Globus pallidus (tissue), 1 donor: Measurements from ENCODE around the gene MLLT1.

Experiments
- DNase-seq: peaks from one replicate; pipeline ENCODE4 v3.0.0-alpha.2; 2015; ENCODE audit warnings: low spot score

The MLLT1 gene

DNA sequence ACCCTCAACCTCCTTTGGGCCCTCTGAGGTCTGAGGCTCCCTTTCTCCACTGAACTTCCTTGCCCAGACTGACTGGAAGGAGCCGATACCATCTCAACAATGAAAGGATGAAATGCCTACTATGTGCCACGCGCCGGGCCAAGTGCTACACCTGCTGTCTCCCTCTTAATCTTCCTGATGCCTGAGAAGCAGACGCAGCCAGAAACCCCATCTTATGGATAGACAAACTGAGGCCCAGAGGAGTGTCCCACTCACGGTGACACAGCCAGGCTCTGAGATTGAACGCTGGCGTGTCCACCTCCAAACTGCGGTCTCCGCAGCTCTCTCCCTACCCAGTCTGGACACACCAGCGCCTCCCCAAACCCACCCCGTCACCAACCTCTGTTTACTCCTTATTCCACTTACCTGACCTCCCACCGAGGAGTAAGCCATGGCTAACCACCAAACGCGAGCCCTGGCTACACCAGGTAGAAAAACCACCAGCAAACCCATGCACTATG lies 20.9 kb downstream of the MLLT1 start:
- no peak for DNase-seq

DNA sequence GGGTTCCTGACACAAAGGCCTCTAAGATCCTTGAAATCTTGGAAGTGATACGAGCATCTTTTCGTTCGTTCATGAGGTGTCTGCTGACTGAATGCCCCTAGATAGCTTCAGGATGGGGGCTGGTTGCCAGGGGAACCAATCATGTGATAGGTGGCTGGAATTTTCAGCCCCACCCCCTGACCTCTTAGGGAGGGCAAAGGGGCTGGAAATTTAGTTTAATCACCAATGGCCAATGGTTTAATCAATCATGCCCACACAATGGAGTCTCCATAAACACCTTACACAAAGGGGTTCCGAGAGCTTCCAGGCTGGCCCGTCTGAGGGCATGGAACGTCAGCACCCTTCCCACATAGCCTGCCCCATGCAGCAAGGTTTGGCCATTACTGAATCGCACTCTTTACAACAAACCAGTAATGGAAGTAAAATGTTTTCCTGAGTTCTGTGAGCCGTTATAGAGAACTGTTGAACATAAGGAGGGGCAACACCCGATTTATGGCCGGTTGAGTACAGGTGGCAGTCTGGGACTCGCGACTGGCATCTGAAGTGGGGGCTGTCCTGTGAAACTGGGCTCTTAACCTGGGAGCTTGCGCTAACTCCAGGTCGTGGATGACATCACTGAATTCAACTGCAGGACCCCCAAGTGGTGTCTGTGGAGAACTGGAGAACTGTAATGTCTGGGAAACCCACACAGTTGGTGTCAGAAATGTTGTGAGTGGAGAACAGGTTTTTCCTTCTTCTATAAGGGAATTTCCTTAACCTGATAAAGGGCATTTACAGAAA lies 25.6 kb downstream of the MLLT1 start:
- no peak for DNase-seq

GRCh38 chr19:6252066-6252465 lies 27.7 kb downstream of the MLLT1 start:
- no peak for DNase-seq

DNA sequence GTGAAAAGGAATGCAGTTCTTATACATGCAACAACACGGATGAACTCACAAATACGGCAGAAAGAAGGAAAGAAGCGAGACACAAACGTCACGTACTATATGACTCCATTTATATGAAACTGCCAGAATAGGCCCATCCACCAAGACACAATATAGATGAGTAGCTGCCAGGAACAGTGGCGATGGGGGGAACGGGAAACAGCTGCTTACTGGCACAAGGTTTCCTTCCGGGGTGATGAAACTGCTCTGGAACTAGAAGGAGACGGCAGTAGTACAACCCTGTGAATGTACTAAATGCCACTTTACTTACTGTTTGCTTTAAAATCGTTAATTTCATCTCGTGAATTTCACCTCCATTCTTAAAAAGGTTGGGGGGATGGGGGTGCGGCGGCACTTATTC lies 28.9 kb downstream of the MLLT1 start:
- no peak for DNase-seq

- no peak for DNase-seq
These were observed 29.7 kb downstream of the MLLT1 start for GRCh38 chr19:6250024-6250615.

GRCh38 chr19:6249296-6249695 lies 30.5 kb downstream of the MLLT1 start:
- peak; percentile 79 for DNase-seq

DNA sequence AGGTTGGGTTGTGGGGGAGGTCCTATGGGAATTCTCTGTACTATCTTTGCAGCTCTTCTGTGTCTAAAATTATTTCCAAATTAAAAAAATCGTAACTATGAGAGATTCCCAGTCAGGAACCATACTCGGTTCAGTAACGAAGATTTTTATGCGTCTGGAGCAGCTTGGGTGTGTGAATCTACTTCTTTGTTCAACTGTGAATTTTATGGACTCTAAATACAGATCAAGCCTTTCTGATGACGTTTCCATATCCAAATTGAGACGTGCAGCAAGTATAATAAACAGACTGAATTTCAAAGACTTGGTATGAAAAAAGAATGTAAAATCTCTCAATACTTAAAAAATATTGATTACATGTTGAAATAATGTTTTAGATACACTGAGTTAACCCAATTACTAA lies 30.9 kb downstream of the MLLT1 start:
- DNase-seq = no peak

GRCh38 chr19:6248341-6248740 lies 31.4 kb downstream of the MLLT1 start:
- no peak for DNase-seq

GRCh38 chr19:6247007-6247288 lies 32.8 kb downstream of the MLLT1 start:
- DNase-seq = no peak

DNA sequence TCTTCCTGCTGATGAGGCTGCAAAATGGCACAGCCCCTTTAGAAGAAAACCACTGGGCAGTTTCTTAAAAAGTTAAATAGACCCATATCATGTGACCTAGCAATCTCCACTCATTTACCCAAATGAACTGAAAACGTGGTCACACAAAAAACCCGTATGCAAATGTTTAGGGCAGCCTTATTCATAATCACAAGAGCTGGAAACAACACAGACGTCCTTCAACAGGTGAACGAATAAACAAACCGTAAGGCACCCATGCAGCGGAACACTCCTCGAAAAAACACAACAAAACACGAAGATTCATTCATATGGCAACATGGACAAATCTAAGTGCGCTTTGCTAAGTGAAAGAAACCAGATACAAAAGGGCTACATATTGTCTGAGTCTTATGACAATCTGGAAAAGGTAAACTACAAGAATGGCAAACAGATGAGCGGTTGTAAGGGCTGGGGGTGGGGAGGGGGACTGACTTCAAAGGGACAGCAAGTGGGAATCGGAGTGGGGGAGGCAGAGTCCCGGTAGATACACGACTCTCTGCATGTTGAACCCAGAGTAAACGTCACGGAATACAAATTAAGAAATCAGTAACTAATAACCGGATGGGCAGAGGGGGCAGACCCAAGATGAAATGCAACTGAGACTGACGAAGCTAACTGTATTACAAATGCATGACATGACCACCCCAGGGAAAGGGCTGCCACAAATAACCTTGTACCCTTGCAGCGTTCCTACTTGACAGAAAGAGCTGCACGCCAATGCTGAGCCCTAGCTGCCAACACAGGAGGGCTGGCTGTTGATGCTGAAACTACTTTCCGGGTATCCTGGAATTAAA lies 33.4 kb downstream of the MLLT1 start:
- no peak for DNase-seq

DNA sequence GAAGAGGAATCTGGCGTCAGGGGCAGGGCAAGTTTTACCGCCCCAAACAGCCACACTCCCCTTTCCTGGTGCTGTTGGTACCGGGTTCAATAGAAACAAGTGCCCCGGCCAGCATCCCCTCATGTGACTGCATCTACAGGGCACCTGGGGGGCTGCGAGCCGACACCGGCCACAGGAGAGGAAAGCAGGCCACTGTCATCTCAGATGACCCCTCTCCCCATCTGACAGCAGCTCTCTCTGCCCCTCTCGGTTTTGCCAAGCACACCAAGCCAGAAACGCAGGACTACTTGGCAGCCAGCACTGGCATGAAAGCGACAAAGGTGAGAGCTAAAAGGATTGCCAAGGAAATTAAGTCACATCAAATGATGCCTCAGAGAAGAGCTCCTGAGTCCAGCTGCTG lies 37.1 kb downstream of the MLLT1 start:
- no peak for DNase-seq

DNA sequence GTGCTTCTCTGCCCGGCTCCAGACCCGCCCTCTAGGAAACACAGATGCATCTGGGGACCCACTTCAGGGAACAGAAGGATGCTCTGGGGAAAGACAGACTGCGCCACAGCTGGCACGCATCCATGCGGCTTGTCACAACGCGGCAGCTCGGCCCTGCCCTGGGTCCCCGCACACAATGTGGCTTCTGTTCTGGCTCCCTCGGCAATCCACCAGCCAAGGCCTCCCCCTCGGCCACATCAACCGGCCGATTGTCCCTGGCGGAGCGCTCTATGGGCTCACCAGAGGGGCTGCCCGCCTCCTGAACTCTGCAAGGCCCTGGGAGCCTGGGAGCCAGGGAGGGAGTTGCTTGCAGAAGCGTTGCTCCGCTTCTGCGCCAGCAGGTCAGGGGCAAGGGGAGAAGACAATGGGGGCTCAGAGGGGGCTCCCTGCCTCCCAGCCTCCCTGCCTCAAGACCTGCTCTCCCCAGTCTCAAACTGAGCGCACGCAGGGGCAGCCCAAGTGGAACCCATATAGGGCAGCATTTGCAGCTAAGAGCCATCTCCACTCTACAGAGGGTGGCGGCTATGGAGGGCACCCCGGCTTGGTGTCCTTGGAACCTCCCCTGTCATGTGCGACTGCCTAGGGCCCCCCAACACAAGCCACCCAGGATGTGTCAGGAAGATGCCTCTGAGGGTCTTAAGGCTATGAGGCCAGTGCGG lies 37.9 kb downstream of the MLLT1 start:
- peak; percentile 97 for DNase-seq

DNA sequence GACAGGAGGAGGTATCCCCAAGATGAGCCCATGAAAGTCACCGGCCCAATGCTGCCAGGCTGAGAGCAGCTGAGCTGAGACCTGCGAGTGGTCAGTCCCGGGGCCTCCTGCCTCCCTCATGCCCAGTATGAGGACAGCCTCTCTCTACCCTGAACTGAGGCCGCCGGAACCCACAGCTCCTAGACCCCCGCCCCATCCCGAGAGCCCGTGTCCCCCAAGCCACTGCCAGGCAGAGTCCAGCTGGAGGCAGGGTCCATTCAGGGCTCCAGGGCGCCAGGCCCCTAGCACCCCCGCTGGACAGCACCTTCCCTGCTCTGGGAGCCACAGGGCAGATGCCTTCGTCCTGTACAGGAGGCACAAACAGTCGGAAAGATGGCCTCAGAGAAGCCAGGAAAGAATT lies 38.7 kb downstream of the MLLT1 start:
- DNase-seq = no peak

GRCh38 chr19:6239871-6240676 lies 39.7 kb downstream of the MLLT1 start:
- DNase-seq = no peak

- no peak for DNase-seq
These were observed 40.4 kb downstream of the MLLT1 start for GRCh38 chr19:6239401-6239844.

DNA sequence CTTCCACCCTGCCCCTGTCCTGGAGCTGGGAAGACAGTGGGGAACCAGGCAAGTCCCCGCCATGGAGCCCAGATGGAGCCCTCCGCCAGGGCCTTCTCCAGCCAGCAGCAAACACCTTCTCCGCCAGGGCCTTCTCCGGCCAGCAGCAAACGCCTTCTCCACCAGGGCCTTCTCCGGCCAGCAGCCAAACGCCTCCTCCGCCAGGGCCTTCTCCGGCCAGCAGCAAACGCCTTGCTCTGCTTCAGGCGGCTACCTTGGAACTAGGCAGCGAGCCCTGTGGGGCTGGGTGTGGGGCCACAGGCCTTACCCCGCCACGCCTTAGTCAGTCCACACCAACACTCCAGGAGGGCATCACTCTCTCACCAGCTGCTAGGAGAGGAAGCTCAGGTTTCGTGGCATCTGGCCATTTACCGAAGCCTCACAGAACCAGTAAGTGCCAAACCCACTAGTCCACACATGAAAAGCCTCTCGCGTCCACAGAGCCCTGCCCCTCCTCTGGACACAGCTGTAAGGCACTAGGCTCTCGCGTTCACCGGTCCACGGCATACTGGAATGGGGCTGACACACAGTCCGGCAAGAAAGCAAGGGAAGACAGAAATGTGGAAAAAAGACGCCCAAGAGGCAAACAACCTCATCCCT lies 41.0 kb downstream of the MLLT1 start:
- no peak for DNase-seq

- DNase-seq = no peak
These were observed 41.5 kb downstream of the MLLT1 start for GRCh38 chr19:6238256-6238642.

GRCh38 chr19:6236310-6237291 lies 43.2 kb downstream of the MLLT1 start:
- DNase-seq = no peak

GRCh38 chr19:6235031-6235951 lies 44.5 kb downstream of the MLLT1 start:
- no peak for DNase-seq
